ENCODE measurements around the gene RBM12.

- TF ChIP-seq, protein P1, sequence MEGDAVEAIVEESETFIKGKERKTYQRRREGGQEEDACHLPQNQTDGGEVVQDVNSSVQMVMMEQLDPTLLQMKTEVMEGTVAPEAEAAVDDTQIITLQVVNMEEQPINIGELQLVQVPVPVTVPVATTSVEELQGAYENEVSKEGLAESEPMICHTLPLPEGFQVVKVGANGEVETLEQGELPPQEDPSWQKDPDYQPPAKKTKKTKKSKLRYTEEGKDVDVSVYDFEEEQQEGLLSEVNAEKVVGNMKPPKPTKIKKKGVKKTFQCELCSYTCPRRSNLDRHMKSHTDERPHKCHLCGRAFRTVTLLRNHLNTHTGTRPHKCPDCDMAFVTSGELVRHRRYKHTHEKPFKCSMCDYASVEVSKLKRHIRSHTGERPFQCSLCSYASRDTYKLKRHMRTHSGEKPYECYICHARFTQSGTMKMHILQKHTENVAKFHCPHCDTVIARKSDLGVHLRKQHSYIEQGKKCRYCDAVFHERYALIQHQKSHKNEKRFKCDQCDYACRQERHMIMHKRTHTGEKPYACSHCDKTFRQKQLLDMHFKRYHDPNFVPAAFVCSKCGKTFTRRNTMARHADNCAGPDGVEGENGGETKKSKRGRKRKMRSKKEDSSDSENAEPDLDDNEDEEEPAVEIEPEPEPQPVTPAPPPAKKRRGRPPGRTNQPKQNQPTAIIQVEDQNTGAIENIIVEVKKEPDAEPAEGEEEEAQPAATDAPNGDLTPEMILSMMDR (optimal IDR thresholded peaks at IDR 0.05 in 1 of 3, IDR thresholded peaks at IDR 0.05 in 1 of 3, conservative IDR thresholded peaks at IDR 0.05 in 1 of 3; ENCODE audit: extremely low read depth in 1 of 3, insufficient read depth in 2 of 3, low read length in 3 of 3), result no peak
- no peak for TF ChIP-seq EZH2 (IDR thresholded peaks at IDR 0.05; ENCODE audit: low read length)
Observed at GRCh38 chr20:35699957-35700624, 35.4 kb upstream of the RBM12 start.

All from keratinocyte (primary cell).